ENCODE measurements around the gene CCM2L. TPM values are rescaled to one million over a fixed set of nuclear protein-coding genes. Genes with fewer than 3 reads are reported as not detected.

The CCM2L gene
- total and polyA plus RNA-seq, 2 of the 8 experiments (the other 6 are each of a cell fraction or from before 2014, with no cell fraction given): 5.5 to 15.8 TPM

DNA sequence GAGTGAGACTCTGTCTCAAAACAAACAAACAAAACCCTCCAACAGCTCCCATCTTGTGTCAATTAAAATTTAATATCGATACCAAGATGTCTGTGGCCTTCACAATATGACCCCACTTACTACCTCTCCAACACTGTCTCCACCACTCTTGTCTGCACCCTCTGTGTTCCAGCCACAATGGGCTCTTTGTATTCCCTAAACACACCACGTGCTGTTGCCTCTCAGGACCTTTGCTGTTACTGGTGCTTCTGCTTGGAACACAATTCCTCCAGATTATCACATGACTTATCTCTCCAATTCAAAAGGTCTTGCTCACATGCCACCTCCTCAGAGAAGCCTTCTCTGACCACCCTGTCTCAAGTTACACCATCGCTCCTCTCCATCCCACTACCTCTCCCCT lies 35.8 kb downstream of the CCM2L start:
- no peak overlapping the region for H4K5ac ChIP-seq (ENCODE audit: insufficient read length, low read depth, low read length)
- no peak overlapping the region for H3K14ac ChIP-seq (ENCODE audit: insufficient read length)
- FAIRE-seq (no peak), DNase-seq (ENCODE audit: low read depth in 1 of 2, low spot score in 2 of 2) (no peak)
- no peaks in the 10 kb centered on the region for H3K79me2 ChIP-seq (ENCODE audit: control insufficient read depth in 1 of 2, insufficient read depth in 2 of 2, low read length in 2 of 2)
- ChIA-PET CTCF (ENCODE audit: partially characterized antibody) (no interaction called here), POLR2A (ENCODE audit: partially characterized antibody) (no interaction called here)
- H3K79me1 ChIP-seq (ENCODE audit: low read depth, low read length): no peaks in the 10 kb centered on the region
- H3K23ac ChIP-seq (ENCODE audit: insufficient read length): no peak overlapping the region
- H3K23me2 ChIP-seq (ENCODE audit: low read depth, low read length): no peaks in the 10 kb centered on the region
- WGBS, 2 experiments (ENCODE audit: extremely low coverage in 1 of 2, insufficient coverage in 1 of 2, insufficient read length in 1 of 2, insufficient replicate concordance in 2 of 2, low coverage in 1 of 2, low lambda C conversion rate in 2 of 2, missing lambda C conversion rate in 1 of 2): 84% methylated on average over 3 of the region's 3 CpGs; no CpG with 5 or more reads in 1 of the 2 experiments
- no peaks in the 10 kb centered on the region for H4K20me1 ChIP-seq (replicated peaks in 1 of 2; ENCODE audit: control insufficient read depth in 1 of 2, insufficient read depth in 2 of 2, low read length in 2 of 2)
- H3K4ac ChIP-seq (replicated peaks; ENCODE audit: insufficient read length, low read depth, low read length): no peak overlapping the region
- no peak overlapping the region for H4K91ac ChIP-seq (replicated peaks; ENCODE audit: insufficient read length, low read length)
- H3K9me3 ChIP-seq (ENCODE audit: insufficient read depth in 2 of 2, low read depth in 1 of 2, low read length in 1 of 2): no peaks in the 10 kb centered on the region
- no peak overlapping the region for H3K27ac ChIP-seq (ENCODE audit: low read depth, low read length)
- H2AK5ac ChIP-seq (ENCODE audit: low read depth, low read length): no peak overlapping the region
- no peak overlapping the region for H2BK12ac ChIP-seq (ENCODE audit: low read depth, low read length)
- no peak overlapping the region for H3K18ac ChIP-seq (ENCODE audit: extremely low read depth, low read length)
- no peak overlapping the region for H4K8ac ChIP-seq (ENCODE audit: extremely low read depth, insufficient read depth, low read length)
- no peak overlapping the region for H3K56ac ChIP-seq (replicated peaks; ENCODE audit: insufficient read length, low read depth, low read length)
- H3K36me3 ChIP-seq (ENCODE audit: control insufficient read depth in 2 of 4, insufficient read depth in 4 of 4, low read length in 3 of 4): no peaks in the 10 kb centered on the region
- TF ChIP-seq POLR2AphosphoS5 (IDR thresholded peaks at IDR 0.05; ENCODE audit: low read depth, low read length) (no peak), RAD21 (IDR thresholded peaks at IDR 0.05 in 1 of 2, conservative IDR thresholded peaks at IDR 0.05 in 1 of 2; ENCODE audit: low read depth in 2 of 2, low read length in 2 of 2) (no peak), CHD2 (IDR thresholded peaks at IDR 0.05; ENCODE audit: low read length) (no peak)
- no peak overlapping the region for H2BK5ac ChIP-seq (ENCODE audit: low read depth, low read length)
- no peak overlapping the region for H3K9ac ChIP-seq (replicated peaks in 1 of 4; ENCODE audit: extremely low read depth in 1 of 4, low read depth in 3 of 4, low read length in 3 of 4)
- peaks cover 0 to 16% (median 8%) of the 10 kb centered on the region in 4 experiments; a peak in 5 of 7 replicates for H3K27me3 ChIP-seq (replicated peaks in 1 of 4; ENCODE audit: control insufficient read depth in 3 of 4, extremely low read depth in 1 of 4, insufficient read depth in 3 of 4, low read length in 3 of 4)
- H2BK120ac ChIP-seq (replicated peaks; ENCODE audit: low read depth, low read length): no peak overlapping the region
- H3K4me2 ChIP-seq (ENCODE audit: insufficient read depth in 1 of 2, low read depth in 2 of 2, low read length in 2 of 2): no peak overlapping the region
- no peak overlapping the region for H2AFZ ChIP-seq (ENCODE audit: low read length)
- no peak overlapping the region for H2BK20ac ChIP-seq (ENCODE audit: low read length)
- no peak overlapping the region for H3K4me3 ChIP-seq (ENCODE audit: extremely low read depth in 1 of 4, insufficient read depth in 2 of 4, low read depth in 3 of 4, low read length in 4 of 4)
- H3K4me1 ChIP-seq (replicated peaks in 1 of 4; ENCODE audit: control insufficient read depth in 3 of 4, insufficient read depth in 4 of 4, low read length in 3 of 4): peaks cover 0 to 1% (median 0%) of the 10 kb centered on the region in 4 experiments; a peak in 2 of 7 replicates
- no peak overlapping the region for H2BK15ac ChIP-seq (ENCODE audit: low read length)
